ENCODE results near the gene SYT9.
A peak's percentile ranks its signal among the peaks of the same experiment; 100 is the strongest.

SYT9 gene

DNA sequence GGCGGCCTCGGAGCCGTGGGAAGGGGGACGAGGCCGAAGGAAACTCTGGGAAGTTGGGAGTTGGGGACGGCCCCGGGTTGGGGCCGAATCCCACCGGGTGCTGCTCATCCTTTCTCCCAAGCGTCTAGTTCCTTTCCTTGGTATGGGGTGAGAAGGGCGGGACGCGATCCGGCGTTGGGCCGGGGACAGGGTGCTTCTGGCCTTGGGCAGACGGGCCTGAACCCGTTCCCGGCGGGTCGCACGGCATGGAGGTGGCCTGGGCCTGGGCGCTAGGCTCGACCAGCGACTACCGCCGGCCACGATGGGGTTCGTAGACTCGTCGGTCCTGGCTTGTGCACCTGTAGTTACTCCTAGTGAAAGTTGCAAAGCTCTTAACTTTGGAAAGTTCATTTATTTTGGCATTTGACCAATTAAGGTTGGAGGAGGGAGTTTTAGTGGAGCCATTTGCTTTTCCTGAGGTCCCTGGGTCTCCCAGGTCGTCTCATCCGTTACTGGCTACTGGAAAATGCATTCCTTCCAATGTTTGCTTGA is 1.0 kb downstream of the SYT9 start:
- WGBS (ENCODE audit: extremely low coverage, insufficient coverage, insufficient read length), result no CpG with 5 or more reads among the region's 33 CpGs
- no peak overlapping the region for H2AK5ac ChIP-seq (ENCODE audit: low read length)
- H3K23ac ChIP-seq (ENCODE audit: low read length), result no peak overlapping the region
- no peaks in the 10 kb centered on the region for H3K79me1 ChIP-seq (ENCODE audit: low read length)
- peak overlapping the region; percentile 65 for H3K4me3 ChIP-seq (ENCODE audit: low read depth, low read length)
- H3K4ac ChIP-seq (ENCODE audit: low read depth, low read length), result no peak overlapping the region
- H3K4me2 ChIP-seq (ENCODE audit: low read length), result peak overlapping the region; percentile 99
- peaks cover 23% of the 10 kb centered on the region for H3K27me3 ChIP-seq (ENCODE audit: insufficient read depth, low read length)
- H3K14ac ChIP-seq (ENCODE audit: low read length), result no peak overlapping the region
- no peak overlapping the region for H3K27ac ChIP-seq (ENCODE audit: low read depth, low read length)
- no peaks in the 10 kb centered on the region for H3K9me3 ChIP-seq (ENCODE audit: insufficient read depth, low read depth, low read length)
- H3K18ac ChIP-seq (ENCODE audit: low read length), result no peak overlapping the region
- no peaks in the 10 kb centered on the region for H3K36me3 ChIP-seq (ENCODE audit: control insufficient read depth in 1 of 2, insufficient read depth in 2 of 2, low read length in 2 of 2)
- no peak overlapping the region for H4K12ac ChIP-seq (ENCODE audit: low read depth, low read length)
- H3K4me1 ChIP-seq (ENCODE audit: control insufficient read depth in 1 of 2, insufficient read depth in 2 of 2, low read length in 2 of 2), result peaks cover 13 to 14% of the 10 kb centered on the region in 2 experiments
- no peak overlapping the region for H4K8ac ChIP-seq (ENCODE audit: low read depth, low read length)
- no peak overlapping the region for H3K9ac ChIP-seq (ENCODE audit: low read length)
- peak overlapping the region; percentile 27 for H2AFZ ChIP-seq (ENCODE audit: insufficient read depth, low read length, poor library complexity)
- DNase-seq, result no peak
- no peak overlapping the region for H2BK12ac ChIP-seq (ENCODE audit: low read length)
- H2BK120ac ChIP-seq (ENCODE audit: insufficient read depth, low read length, poor library complexity), result no peak overlapping the region
- H2BK5ac ChIP-seq (ENCODE audit: low read depth, low read length, poor library complexity), result no peak overlapping the region
- H4K91ac ChIP-seq (ENCODE audit: low read depth, low read length), result no peak overlapping the region
- H3K79me2 ChIP-seq (ENCODE audit: control insufficient read depth, insufficient read depth, low read length, poor library complexity), result no peaks in the 10 kb centered on the region

DNA sequence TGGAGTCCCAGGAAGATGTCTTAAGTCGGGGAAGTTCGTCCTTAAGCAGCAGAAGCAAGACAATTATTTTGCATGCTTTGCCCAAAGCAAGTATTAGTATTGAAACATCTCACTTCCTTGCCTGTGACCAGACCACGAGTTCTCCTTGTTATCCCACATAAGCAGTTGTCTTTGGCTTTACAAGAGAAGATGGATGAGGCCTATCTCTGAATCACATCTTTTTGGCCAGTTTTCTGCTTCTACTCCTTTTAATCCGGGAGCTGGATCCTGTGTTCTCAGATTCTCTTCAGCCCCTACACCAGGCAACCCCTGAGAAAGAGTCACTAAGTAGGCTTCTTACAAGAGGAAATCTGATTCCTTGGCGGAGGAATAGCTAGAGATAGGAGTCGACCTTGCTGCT is 2.1 kb downstream of the SYT9 start:
- Histone ChIP-seq H3K9ac (ENCODE audit: low read length) (no peak overlapping the region), H3K14ac (ENCODE audit: low read length) (no peak overlapping the region), H3K4me1 (ENCODE audit: control insufficient read depth in 1 of 2, insufficient read depth in 2 of 2, low read length in 2 of 2) (peaks cover 13 to 14% of the 10 kb centered on the region in 2 experiments), H3K4me3 (ENCODE audit: low read depth, low read length) (no peak overlapping the region), H3K4ac (ENCODE audit: low read depth, low read length) (no peak overlapping the region), H2BK5ac (ENCODE audit: low read depth, low read length, poor library complexity) (no peak overlapping the region), H2AK5ac (ENCODE audit: low read length) (no peak overlapping the region), H2AFZ (ENCODE audit: insufficient read depth, low read length, poor library complexity) (no peak overlapping the region), H3K27ac (ENCODE audit: low read depth, low read length) (no peak overlapping the region), H4K91ac (ENCODE audit: low read depth, low read length) (no peak overlapping the region), H4K12ac (ENCODE audit: low read depth, low read length) (no peak overlapping the region), H3K4me2 (ENCODE audit: low read length) (no peak overlapping the region), H2BK12ac (ENCODE audit: low read length) (no peak overlapping the region), H3K36me3 (ENCODE audit: control insufficient read depth in 1 of 2, insufficient read depth in 2 of 2, low read length in 2 of 2) (no peaks in the 10 kb centered on the region), H3K79me1 (ENCODE audit: low read length) (no peaks in the 10 kb centered on the region), H3K9me3 (ENCODE audit: insufficient read depth, low read depth, low read length) (no peaks in the 10 kb centered on the region), H3K23ac (ENCODE audit: low read length) (no peak overlapping the region), H3K79me2 (ENCODE audit: control insufficient read depth, insufficient read depth, low read length, poor library complexity) (no peaks in the 10 kb centered on the region), H4K8ac (ENCODE audit: low read depth, low read length) (no peak overlapping the region), H2BK120ac (ENCODE audit: insufficient read depth, low read length, poor library complexity) (no peak overlapping the region), H3K27me3 (ENCODE audit: insufficient read depth, low read length) (peaks cover 23% of the 10 kb centered on the region), H3K18ac (ENCODE audit: low read length) (no peak overlapping the region)
- no CpG with 5 or more reads among the region's 6 CpGs for WGBS (ENCODE audit: extremely low coverage, insufficient coverage, insufficient read length)
- no peak for DNase-seq

DNA sequence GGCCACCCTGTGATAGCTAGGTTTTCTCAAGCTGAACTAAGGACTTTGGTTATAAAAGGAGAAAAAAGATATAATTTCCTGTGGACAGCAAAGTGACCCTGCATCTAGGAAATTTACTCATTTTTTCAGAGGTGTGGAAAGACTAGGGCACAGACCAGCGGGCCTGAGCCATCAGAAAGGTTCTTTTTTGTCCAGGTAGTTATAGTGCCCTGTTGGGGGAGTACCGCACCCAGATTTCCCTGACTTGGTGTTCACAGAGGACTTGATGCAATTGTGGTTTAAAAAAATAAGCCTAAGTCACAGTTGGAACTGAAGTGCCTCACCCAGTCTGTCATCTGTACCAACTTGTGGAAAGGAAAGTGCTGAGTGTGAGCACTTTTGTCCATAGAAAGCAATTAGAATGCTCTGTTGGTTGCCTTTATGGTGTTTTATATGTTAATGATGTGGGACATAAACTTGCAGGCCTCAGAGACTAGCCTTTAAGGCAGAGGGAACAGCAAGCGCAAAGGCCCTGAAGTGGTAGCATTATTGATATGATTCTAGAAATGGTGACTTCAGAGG is 3.1 kb downstream of the SYT9 start:
- no peak for DNase-seq
- Histone ChIP-seq H3K4me1 (ENCODE audit: control insufficient read depth in 1 of 2, insufficient read depth in 2 of 2, low read length in 2 of 2) (peaks cover 13 to 14% of the 10 kb centered on the region in 2 experiments), H4K91ac (ENCODE audit: low read depth, low read length) (no peak overlapping the region), H2BK120ac (ENCODE audit: insufficient read depth, low read length, poor library complexity) (no peak overlapping the region), H3K14ac (ENCODE audit: low read length) (no peak overlapping the region), H3K79me2 (ENCODE audit: control insufficient read depth, insufficient read depth, low read length, poor library complexity) (no peaks in the 10 kb centered on the region), H3K9ac (ENCODE audit: low read length) (no peak overlapping the region), H2AK5ac (ENCODE audit: low read length) (no peak overlapping the region), H4K12ac (ENCODE audit: low read depth, low read length) (no peak overlapping the region), H3K27me3 (ENCODE audit: insufficient read depth, low read length) (peaks cover 23% of the 10 kb centered on the region), H3K27ac (ENCODE audit: low read depth, low read length) (no peak overlapping the region), H2BK12ac (ENCODE audit: low read length) (no peak overlapping the region), H2AFZ (ENCODE audit: insufficient read depth, low read length, poor library complexity) (no peak overlapping the region), H3K4ac (ENCODE audit: low read depth, low read length) (no peak overlapping the region), H3K23ac (ENCODE audit: low read length) (no peak overlapping the region), H2BK5ac (ENCODE audit: low read depth, low read length, poor library complexity) (no peak overlapping the region), H3K36me3 (ENCODE audit: control insufficient read depth in 1 of 2, insufficient read depth in 2 of 2, low read length in 2 of 2) (no peaks in the 10 kb centered on the region), H3K18ac (ENCODE audit: low read length) (no peak overlapping the region), H3K4me3 (ENCODE audit: low read depth, low read length) (no peak overlapping the region), H3K9me3 (ENCODE audit: insufficient read depth, low read depth, low read length) (no peaks in the 10 kb centered on the region), H4K8ac (ENCODE audit: low read depth, low read length) (no peak overlapping the region), H3K4me2 (ENCODE audit: low read length) (no peak overlapping the region), H3K79me1 (ENCODE audit: low read length) (no peaks in the 10 kb centered on the region)
- WGBS (ENCODE audit: extremely low coverage, insufficient coverage, insufficient read length), result no CpG with 5 or more reads among the region's 3 CpGs

DNA sequence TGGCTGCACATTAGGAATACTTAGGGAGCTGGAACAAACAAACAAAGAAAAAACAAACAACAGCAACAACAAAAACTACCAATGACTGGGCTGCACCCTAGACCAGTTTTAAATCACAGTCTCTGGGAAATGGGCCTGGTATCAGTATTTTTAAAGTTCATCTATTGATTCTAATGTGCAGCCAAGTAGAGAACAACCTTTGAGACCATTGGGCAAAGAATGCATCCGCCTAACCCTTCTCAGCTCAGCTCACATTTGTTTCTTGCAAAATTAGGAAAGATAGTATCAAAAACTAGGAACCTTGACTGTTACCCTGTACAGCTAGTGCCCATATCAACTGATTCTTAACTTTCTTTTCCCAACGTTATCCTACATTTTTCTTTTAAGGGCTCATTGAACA is 5.2 kb downstream of the SYT9 start:
- Histone ChIP-seq H4K91ac (ENCODE audit: low read depth, low read length) (no peak overlapping the region), H3K14ac (ENCODE audit: low read length) (no peak overlapping the region), H3K27me3 (ENCODE audit: insufficient read depth, low read length) (peaks cover 16% of the 10 kb centered on the region), H3K9ac (ENCODE audit: low read length) (no peak overlapping the region), H3K4me2 (ENCODE audit: low read length) (no peak overlapping the region), H3K36me3 (ENCODE audit: control insufficient read depth in 1 of 2, insufficient read depth in 2 of 2, low read length in 2 of 2) (no peaks in the 10 kb centered on the region), H3K4me3 (ENCODE audit: low read depth, low read length) (no peak overlapping the region), H3K9me3 (ENCODE audit: insufficient read depth, low read depth, low read length) (no peaks in the 10 kb centered on the region), H3K23ac (ENCODE audit: low read length) (no peak overlapping the region), H2AFZ (ENCODE audit: insufficient read depth, low read length, poor library complexity) (no peak overlapping the region), H2BK120ac (ENCODE audit: insufficient read depth, low read length, poor library complexity) (no peak overlapping the region), H2BK5ac (ENCODE audit: low read depth, low read length, poor library complexity) (no peak overlapping the region), H3K27ac (ENCODE audit: low read depth, low read length) (no peak overlapping the region), H2AK5ac (ENCODE audit: low read length) (no peak overlapping the region), H3K79me1 (ENCODE audit: low read length) (no peaks in the 10 kb centered on the region), H3K4ac (ENCODE audit: low read depth, low read length) (no peak overlapping the region), H3K79me2 (ENCODE audit: control insufficient read depth, insufficient read depth, low read length, poor library complexity) (no peaks in the 10 kb centered on the region), H3K18ac (ENCODE audit: low read length) (no peak overlapping the region), H3K4me1 (ENCODE audit: control insufficient read depth in 1 of 2, insufficient read depth in 2 of 2, low read length in 2 of 2) (peaks cover 9 to 10% of the 10 kb centered on the region in 2 experiments), H2BK12ac (ENCODE audit: low read length) (no peak overlapping the region), H4K8ac (ENCODE audit: low read depth, low read length) (no peak overlapping the region), H4K12ac (ENCODE audit: low read depth, low read length) (no peak overlapping the region)
- no CpG with 5 or more reads among the region's 2 CpGs for WGBS (ENCODE audit: extremely low coverage, insufficient coverage, insufficient read length)
- no peak for DNase-seq
